Panc1 (cell line): ENCODE data around the gene JUN. TPM values are rescaled to one million over a fixed set of nuclear protein-coding genes. Genes with fewer than 3 reads are reported as not detected.

Experiments
- ATAC-seq: fragments of 200-7000 bp; cut with Tn5 transposase; 2 replicates; pipeline ENCODE4 v1.9.1; 2020; ENCODE audit warnings: mild to moderate bottlenecking, moderate library complexity
- BruUV-seq: library from RNA; stranded (reverse); fragments of 400-500 nt; replicated peaks from 2 replicates; lab custom pipeline; 2021; lab: Mats Ljungman, UMichigan
- CTCF ChIA-PET: fragments of 300-600 bp; sonication (Branson Sonifier 250); formaldehyde crosslinking; loops from one replicate; lab custom pipeline; 2022; ENCODE audit warnings: antibody characterized with exemption; lab: Charles Lee
- POLR2A ChIA-PET: fragments of 300-600 bp; sonication (Branson Sonifier 250); formaldehyde crosslinking; loops from one replicate; lab custom pipeline; 2022; ENCODE audit warnings: antibody characterized with exemption; lab: Charles Lee
- DNase-seq: peaks from one replicate; pipeline ENCODE4 v3.0.0-alpha.2; 2010; ENCODE audit warnings: low read depth, low spot score
- H3K27ac ChIP-seq: 2 replicates; pipeline ENCODE4 v1.5.1; 2011; ENCODE audit warnings: mild to moderate bottlenecking, low read length, inconsistent platforms
- H3K27me3 ChIP-seq: fragments of 200-500 bp; sonication (Bioruptor generic); 2 replicates; pipeline ENCODE4 v1.6.0; 2014; ENCODE audit warnings: low read length, inconsistent platforms; ENCODE audit not compliant: control insufficient read depth, insufficient read depth
- H3K36me3 ChIP-seq: fragments of 200-500 bp; sonication (Bioruptor generic); 2 replicates; pipeline ENCODE4 v1.5.1; 2014; ENCODE audit warnings: inconsistent platforms, mild to moderate bottlenecking, low read length, moderate library complexity; ENCODE audit not compliant: control insufficient read depth, insufficient read depth
- H3K4me1 ChIP-seq: 2 replicates; pipeline ENCODE4 v1.5.1; 2011; ENCODE audit warnings: inconsistent platforms, mild to moderate bottlenecking, low read length, moderate library complexity; ENCODE audit not compliant: control insufficient read depth, insufficient read depth
- H3K4me3 ChIP-seq, 2 experiments: 2 replicates each; pipeline ENCODE4 v1.5.1; 2011 to 2012; ENCODE audit warnings: low read depth in 2 of 2, low read length in 2 of 2, mild to moderate bottlenecking in 2 of 2, inconsistent platforms in 1 of 2, moderate library complexity in 1 of 2
- H3K9me3 ChIP-seq: fragments of 200-500 bp; sonication (Bioruptor generic); 2 replicates; pipeline ENCODE4 v1.5.1; 2014; ENCODE audit warnings: low read depth, mild to moderate bottlenecking, inconsistent platforms, low read length, moderate library complexity; ENCODE audit not compliant: control insufficient read depth, insufficient read depth
- CTCF ChIP-seq: fragments of 450-650 bp; IDR thresholded peaks from 2 replicates; pipeline ENCODE4 v1.5.1; 2017; ENCODE audit warnings: mild to moderate bottlenecking
- POLR2AphosphoS5 ChIP-seq: IDR thresholded peaks from 2 replicates; pipeline ENCODE4 v1.6.1; 2012; ENCODE audit warnings: mild to moderate bottlenecking, low read depth, low read length, moderate library complexity
- REST ChIP-seq, 2 experiments: IDR thresholded peaks; 2 replicates each; pipeline ENCODE4 v1.6.1; 2011 to 2012; ENCODE audit warnings: low read depth in 2 of 2, control low read depth in 1 of 2, low read length in 1 of 2, mild to moderate bottlenecking in 1 of 2, moderate library complexity in 1 of 2; ENCODE audit not compliant: insufficient read depth in 1 of 2
- SIN3A ChIP-seq: IDR thresholded peaks from 2 replicates; pipeline ENCODE4 v1.6.1; 2012; ENCODE audit warnings: low read depth, mild to moderate bottlenecking, low read length, moderate library complexity, borderline replicate concordance; ENCODE audit not compliant: insufficient read depth
- TCF7L2 ChIP-seq: IDR thresholded peaks from 2 replicates; pipeline ENCODE4 v1.6.1; 2011; ENCODE audit warnings: mild to moderate bottlenecking, low read depth, low read length, inconsistent platforms
- in situ Hi-C: cut with HindIII; loops from 2 replicates; pipeline ENCODE4 v1.10.0; 2016; ENCODE audit warnings: low sequenced_read_pairs, low pct_unique_long_range_greater_than_20kb
- intact Hi-C: fragments of 100-400 bp; cut with micrococcal nuclease; formaldehyde crosslinking; loops from one replicate; pipeline ENCODE4 v1.10.0; 2022; ENCODE audit not compliant: unreplicated experiment
- total RNA-seq: library from RNA; stranded (reverse); gene quantifications from one replicate; pipeline ENCODE4 v1.2.1, GENCODE V29; 2021; ENCODE audit not compliant: unreplicated experiment

Gene JUN
- total RNA-seq, 1 experiment from 2014 or later = 70.0 TPM

GRCh38 chr1:58813361-58813760, 29.5 kb upstream of the JUN start:
- BruUV-seq = no TSS peak

GRCh38 chr1:58812926-58813325, 29.1 kb upstream of the JUN start:
- no peaks in the 10 kb centered on the region for H3K36me3 ChIP-seq
- in situ Hi-C loops = no loop called here
- ChIA-PET POLR2A (no interaction called here), CTCF (no interaction called here)
- no peaks in the 10 kb centered on the region for H3K9me3 ChIP-seq
- TF ChIP-seq SIN3A (no peak), REST (IDR thresholded peaks at IDR 0.05; ENCODE audit: insufficient read depth in 1 of 2, low read depth in 2 of 2, low read length in 1 of 2) (no peak), CTCF (no peak), TCF7L2 (no peak), POLR2AphosphoS5 (no peak)
- H3K4me1 ChIP-seq = peaks cover 25% of the 10 kb centered on the region
- H3K4me3 ChIP-seq = no peak overlapping the region
- no peak for ATAC-seq
- DNase-seq = no peak
- H3K27me3 ChIP-seq = no peaks in the 10 kb centered on the region
- H3K27ac ChIP-seq = peak overlapping the region; percentile 36
- no TSS peak for BruUV-seq
- intact Hi-C loops = no loop called here

More at GRCh38 chr1:58813361-58813760, 29.5 kb upstream of the JUN start:
- no peak for DNase-seq
- H3K9me3 ChIP-seq = no peaks in the 10 kb centered on the region
- no peak for TF ChIP-seq TCF7L2
- no peak for TF ChIP-seq CTCF
- TF ChIP-seq REST (IDR thresholded peaks at IDR 0.05; ENCODE audit: insufficient read depth in 1 of 2, low read depth in 2 of 2, low read length in 1 of 2) = no peak
- TF ChIP-seq POLR2AphosphoS5 = no peak
- no peak for TF ChIP-seq SIN3A
- peak overlapping the region; percentile 36 for H3K27ac ChIP-seq
- ATAC-seq = no peak
- ChIA-PET CTCF (no interaction called here), POLR2A (no interaction called here)
- H3K4me1 ChIP-seq = peaks cover 29% of the 10 kb centered on the region
- in situ Hi-C loops = no loop called here
- H3K36me3 ChIP-seq = no peaks in the 10 kb centered on the region
- H3K4me3 ChIP-seq = no peak overlapping the region
- no peaks in the 10 kb centered on the region for H3K27me3 ChIP-seq
- intact Hi-C loops = no loop called here
